Panc1 (cell line): ENCODE measurements around the gene NEK6. TPM values are rescaled to one million over a fixed set of nuclear protein-coding genes. Genes with fewer than 3 reads are reported as not detected.
A peak's percentile ranks its signal among the peaks of the same experiment; 100 is the strongest.

ENCODE experiments used
- ATAC-seq: fragments of 200-7000 bp; cut with Tn5 transposase; 2 replicates; pipeline ENCODE4 v1.9.1; 2020; ENCODE audit warnings: mild to moderate bottlenecking, moderate library complexity
- BruUV-seq: library from RNA; stranded (reverse); fragments of 400-500 nt; replicated peaks from 2 replicates; lab custom pipeline; 2021; lab: Mats Ljungman, UMichigan
- CTCF ChIA-PET: fragments of 300-600 bp; sonication (Branson Sonifier 250); formaldehyde crosslinking; loops from one replicate; lab custom pipeline; 2022; ENCODE audit warnings: antibody characterized with exemption; lab: Charles Lee
- POLR2A ChIA-PET: fragments of 300-600 bp; sonication (Branson Sonifier 250); formaldehyde crosslinking; loops from one replicate; lab custom pipeline; 2022; ENCODE audit warnings: antibody characterized with exemption; lab: Charles Lee
- DNase-seq: peaks from one replicate; pipeline ENCODE4 v3.0.0-alpha.2; 2010; ENCODE audit warnings: low read depth, low spot score
- H3K27ac ChIP-seq: 2 replicates; pipeline ENCODE4 v1.5.1; 2011; ENCODE audit warnings: mild to moderate bottlenecking, low read length, inconsistent platforms
- H3K27me3 ChIP-seq: fragments of 200-500 bp; sonication (Bioruptor generic); 2 replicates; pipeline ENCODE4 v1.6.0; 2014; ENCODE audit warnings: low read length, inconsistent platforms; ENCODE audit not compliant: control insufficient read depth, insufficient read depth
- H3K36me3 ChIP-seq: fragments of 200-500 bp; sonication (Bioruptor generic); 2 replicates; pipeline ENCODE4 v1.5.1; 2014; ENCODE audit warnings: inconsistent platforms, mild to moderate bottlenecking, low read length, moderate library complexity; ENCODE audit not compliant: control insufficient read depth, insufficient read depth
- H3K4me1 ChIP-seq: 2 replicates; pipeline ENCODE4 v1.5.1; 2011; ENCODE audit warnings: inconsistent platforms, mild to moderate bottlenecking, low read length, moderate library complexity; ENCODE audit not compliant: control insufficient read depth, insufficient read depth
- H3K4me3 ChIP-seq, 2 experiments: 2 replicates each; pipeline ENCODE4 v1.5.1; 2011 to 2012; ENCODE audit warnings: low read depth in 2 of 2, low read length in 2 of 2, mild to moderate bottlenecking in 2 of 2, inconsistent platforms in 1 of 2, moderate library complexity in 1 of 2
- H3K9me3 ChIP-seq: fragments of 200-500 bp; sonication (Bioruptor generic); 2 replicates; pipeline ENCODE4 v1.5.1; 2014; ENCODE audit warnings: low read depth, mild to moderate bottlenecking, inconsistent platforms, low read length, moderate library complexity; ENCODE audit not compliant: control insufficient read depth, insufficient read depth
- POLR2AphosphoS5 ChIP-seq: IDR thresholded peaks from 2 replicates; pipeline ENCODE4 v1.6.1; 2012; ENCODE audit warnings: mild to moderate bottlenecking, low read depth, low read length, moderate library complexity
- REST ChIP-seq, 2 experiments: IDR thresholded peaks; 2 replicates each; pipeline ENCODE4 v1.6.1; 2011 to 2012; ENCODE audit warnings: low read depth in 2 of 2, control low read depth in 1 of 2, low read length in 1 of 2, mild to moderate bottlenecking in 1 of 2, moderate library complexity in 1 of 2; ENCODE audit not compliant: insufficient read depth in 1 of 2
- SIN3A ChIP-seq: IDR thresholded peaks from 2 replicates; pipeline ENCODE4 v1.6.1; 2012; ENCODE audit warnings: low read depth, mild to moderate bottlenecking, low read length, moderate library complexity, borderline replicate concordance; ENCODE audit not compliant: insufficient read depth
- TCF7L2 ChIP-seq: IDR thresholded peaks from 2 replicates; pipeline ENCODE4 v1.6.1; 2011; ENCODE audit warnings: mild to moderate bottlenecking, low read depth, low read length, inconsistent platforms
- in situ Hi-C: cut with HindIII; loops from 2 replicates; pipeline ENCODE4 v1.10.0; 2016; ENCODE audit warnings: low sequenced_read_pairs, low pct_unique_long_range_greater_than_20kb
- intact Hi-C: fragments of 100-400 bp; cut with micrococcal nuclease; formaldehyde crosslinking; loops from one replicate; pipeline ENCODE4 v1.10.0; 2022; ENCODE audit not compliant: unreplicated experiment
- total RNA-seq: library from RNA; stranded (reverse); gene quantifications from one replicate; pipeline ENCODE4 v1.2.1, GENCODE V29; 2021; ENCODE audit not compliant: unreplicated experiment
- TF ChIP-seq, protein P1 (sequence below): fragments of 450-650 bp; IDR thresholded peaks from 2 replicates; pipeline ENCODE4 v1.5.1; 2017; ENCODE audit warnings: mild to moderate bottlenecking

The NEK6 gene
- total RNA-seq, 1 experiment from 2014 or later: 56.3 TPM

DNA sequence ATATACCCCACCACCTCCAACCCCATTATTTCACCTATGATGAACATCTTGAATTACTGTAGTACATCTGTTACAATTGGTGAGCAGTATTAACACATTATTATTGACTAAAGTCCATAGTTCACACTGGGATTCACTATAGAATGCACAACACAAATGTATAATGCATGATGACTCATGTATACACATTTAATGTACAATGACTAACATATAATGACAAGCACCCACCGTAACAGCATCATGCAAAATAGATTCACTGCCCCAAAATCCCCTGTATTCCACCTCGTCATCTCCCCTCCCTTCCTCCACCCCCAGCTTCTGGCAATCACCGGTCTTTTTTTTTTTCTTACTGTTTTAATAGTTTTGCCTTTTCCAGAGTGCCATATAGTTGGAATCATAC is 47.1 kb upstream of the NEK6 start:
- ATAC-seq (no peak), DNase-seq (no peak)
- no peaks in the 10 kb centered on the region for H3K27me3 ChIP-seq
- H3K9me3 ChIP-seq: no peaks in the 10 kb centered on the region
- TF ChIP-seq, protein P1, sequence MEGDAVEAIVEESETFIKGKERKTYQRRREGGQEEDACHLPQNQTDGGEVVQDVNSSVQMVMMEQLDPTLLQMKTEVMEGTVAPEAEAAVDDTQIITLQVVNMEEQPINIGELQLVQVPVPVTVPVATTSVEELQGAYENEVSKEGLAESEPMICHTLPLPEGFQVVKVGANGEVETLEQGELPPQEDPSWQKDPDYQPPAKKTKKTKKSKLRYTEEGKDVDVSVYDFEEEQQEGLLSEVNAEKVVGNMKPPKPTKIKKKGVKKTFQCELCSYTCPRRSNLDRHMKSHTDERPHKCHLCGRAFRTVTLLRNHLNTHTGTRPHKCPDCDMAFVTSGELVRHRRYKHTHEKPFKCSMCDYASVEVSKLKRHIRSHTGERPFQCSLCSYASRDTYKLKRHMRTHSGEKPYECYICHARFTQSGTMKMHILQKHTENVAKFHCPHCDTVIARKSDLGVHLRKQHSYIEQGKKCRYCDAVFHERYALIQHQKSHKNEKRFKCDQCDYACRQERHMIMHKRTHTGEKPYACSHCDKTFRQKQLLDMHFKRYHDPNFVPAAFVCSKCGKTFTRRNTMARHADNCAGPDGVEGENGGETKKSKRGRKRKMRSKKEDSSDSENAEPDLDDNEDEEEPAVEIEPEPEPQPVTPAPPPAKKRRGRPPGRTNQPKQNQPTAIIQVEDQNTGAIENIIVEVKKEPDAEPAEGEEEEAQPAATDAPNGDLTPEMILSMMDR: no peak
- no peak for TF ChIP-seq REST (IDR thresholded peaks at IDR 0.05; ENCODE audit: insufficient read depth in 1 of 2, low read depth in 2 of 2, low read length in 1 of 2)
- TF ChIP-seq TCF7L2: no peak
- no peak for TF ChIP-seq SIN3A
- no peak for TF ChIP-seq POLR2AphosphoS5
- H3K4me1 ChIP-seq: peaks cover 8% of the 10 kb centered on the region; the same call in 1 of the 2 replicates
- no peaks in the 10 kb centered on the region for H3K36me3 ChIP-seq
- BruUV-seq: no TSS peak
- CTCF ChIA-PET: no interaction called here
- intact Hi-C loops (no loop called here), in situ Hi-C loops (no loop called here)
- no peak overlapping the region for H3K4me3 ChIP-seq
- H3K27ac ChIP-seq: no peak overlapping the region
- POLR2A ChIA-PET: no interaction called here

DNA sequence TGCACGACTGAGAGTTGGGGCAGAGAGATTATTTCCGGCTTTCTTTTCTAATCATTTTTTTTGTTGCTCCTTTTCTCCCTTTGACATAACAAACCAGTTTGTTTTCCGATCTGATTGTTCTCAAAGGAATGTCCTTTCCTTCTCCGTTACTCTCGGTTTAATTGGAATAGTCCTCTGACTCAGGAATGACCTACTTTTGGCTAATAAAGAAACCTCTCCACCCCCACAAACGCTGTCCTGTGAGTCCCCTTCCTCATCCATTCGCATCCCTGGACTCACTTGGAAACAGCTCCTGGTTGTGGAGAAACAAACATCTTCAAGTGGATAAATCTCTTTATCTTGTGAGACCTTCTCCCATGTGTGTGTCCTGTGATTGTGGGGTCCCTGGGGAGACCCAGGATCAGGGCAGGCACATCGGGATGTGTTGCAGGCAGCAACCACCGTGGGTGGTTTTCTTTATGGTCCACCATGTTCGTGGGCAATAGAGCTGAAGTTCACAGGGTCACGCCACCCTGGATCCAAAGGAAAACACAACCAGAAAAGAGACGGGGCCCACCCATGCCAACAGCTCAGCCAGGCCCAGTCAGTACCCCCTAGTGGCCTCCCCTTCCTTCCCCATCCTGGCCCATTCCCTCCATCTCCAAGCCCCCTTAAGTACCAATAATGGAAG is 45.2 kb upstream of the NEK6 start:
- CTCF ChIA-PET: interaction anchor here (0.7 to 0.8 kb wide), 2 partner anchors 9 to 86 kb away, joined by 3 read pairs; no protein-coding TSS in a partner anchor
- peak overlapping the region; percentile 34; the same call in 1 of the 2 replicates for H3K27ac ChIP-seq
- H3K36me3 ChIP-seq: no peaks in the 10 kb centered on the region
- peaks cover 8% of the 10 kb centered on the region; the same call in 1 of the 2 replicates for H3K4me1 ChIP-seq
- in situ Hi-C loops: no loop called here
- DNase-seq (no peak), ATAC-seq (peak; percentile 59)
- POLR2A ChIA-PET: no interaction called here
- no peaks in the 10 kb centered on the region for H3K9me3 ChIP-seq
- TF ChIP-seq, protein P1: no peak
- no peak for TF ChIP-seq SIN3A
- H3K27me3 ChIP-seq: no peaks in the 10 kb centered on the region
- intact Hi-C loops: no loop called here
- BruUV-seq: no TSS peak
- no peak overlapping the region for H3K4me3 ChIP-seq
